COLO829 (cell line): Measurements from ENCODE around the gene PRMT2.
A peak's percentile ranks its signal among the peaks of the same experiment; 100 is the strongest.

Source experiments
- DNase-seq: peaks from one replicate; pipeline ENCODE4 v3.0.0; 2012; ENCODE audit warnings: low spot score

The PRMT2 gene

GRCh38 chr21:46635324-46636180 is at the start of gene PRMT2:
PRMT2 (plus strand) TSS chr21:46635674; CDS start chr21:46636952, 1,278 bp downstream.
- DNase-seq, result peak; percentile 100

- DNase-seq, result no peak
Measured at GRCh38 chr21:46594276-46594675, 41.2 kb upstream of the PRMT2 start.

- DNase-seq, result no peak
Measured at GRCh38 chr21:46596201-46596600, 39.3 kb upstream of the PRMT2 start.

GRCh38 chr21:46597031-46597430 is 38.4 kb upstream of the PRMT2 start:
- no peak for DNase-seq

- DNase-seq, result no peak
Measured at GRCh38 chr21:46597896-46598343, 37.6 kb upstream of the PRMT2 start.

- peak; percentile 49 for DNase-seq
Measured at GRCh38 chr21:46598581-46599572, 36.6 kb upstream of the PRMT2 start.

GRCh38 chr21:46600305-46600704 is 35.2 kb upstream of the PRMT2 start:
- DNase-seq, result no peak

- DNase-seq, result no peak
Measured at GRCh38 chr21:46600978-46601377, 34.5 kb upstream of the PRMT2 start.

GRCh38 chr21:46603228-46603627 is 32.2 kb upstream of the PRMT2 start:
- DNase-seq, result peak; percentile 59

GRCh38 chr21:46604329-46604974 is 31.0 kb upstream of the PRMT2 start:
- no peak for DNase-seq

GRCh38 chr21:46604975-46605766 is 30.3 kb upstream of the PRMT2 start, which contains the start of gene S100B:
S100B (minus strand) TSS chr21:46605082; CDS start chr21:46602415, 2,667 bp downstream.
- DNase-seq, result peak; percentile 92

- no peak for DNase-seq
Measured at GRCh38 chr21:46605767-46606426, 29.6 kb upstream of the PRMT2 start.

GRCh38 chr21:46606427-46606813 is 29.1 kb upstream of the PRMT2 start:
- DNase-seq, result no peak

GRCh38 chr21:46607636-46608035 is 27.8 kb upstream of the PRMT2 start:
- DNase-seq, result no peak

- DNase-seq, result no peak
Measured at GRCh38 chr21:46608672-46609111, 26.8 kb upstream of the PRMT2 start.

GRCh38 chr21:46610018-46610701 is 25.3 kb upstream of the PRMT2 start:
- no peak for DNase-seq

GRCh38 chr21:46613391-46613790 is 22.1 kb upstream of the PRMT2 start:
- no peak for DNase-seq

- DNase-seq, result no peak
Measured at GRCh38 chr21:46616050-46616449, 19.4 kb upstream of the PRMT2 start.

- no peak for DNase-seq
Measured at GRCh38 chr21:46616656-46617055, 18.8 kb upstream of the PRMT2 start.
